Measurements from ENCODE around the gene TIE1.

GRCh38 chr1:43316738-43317520 is 16.1 kb downstream of the TIE1 start:
- no peak for TF ChIP-seq ZNF124 (CRISPR knock-in tag; IDR thresholded peaks at IDR 0.05)
- TF ChIP-seq RFX5 (IDR thresholded peaks at IDR 0.05; ENCODE audit: low read depth, low read length): no peak
- no peak for TF ChIP-seq ZBTB33 (CRISPR knock-in tag; IDR thresholded peaks at IDR 0.05)
- TF ChIP-seq ZNF143 (CRISPR knock-in tag; IDR thresholded peaks at IDR 0.05): no peak
- no peak for TF ChIP-seq ELK1 (CRISPR knock-in tag; IDR thresholded peaks at IDR 0.05)
- peak in 2 of 3 experiments; percentile 38 to 57; a peak in 5 of 6 replicates for TF ChIP-seq CTCF (IDR thresholded peaks at IDR 0.05 in 2 of 3, conservative IDR thresholded peaks at IDR 0.05 in 1 of 3; ENCODE audit: insufficient read depth in 2 of 3, low read depth in 1 of 3, low read length in 3 of 3)
